Stomach (tissue), 9 donors: ENCODE measurements around the gene TLR8. TPM values are rescaled to one million over a fixed set of nuclear protein-coding genes. Genes with fewer than 3 reads are reported as not detected.
A peak's percentile ranks its signal among the peaks of the same experiment; 100 is the strongest.

Experiments used
- DNase-seq, 2 donors: peaks; one replicate each; pipeline versions ENCODE4 v3.0.0 to v3.0.0-alpha.2; 2013 to 2019
- H3K27ac ChIP-seq, 5 donors: fragments of 200-600 bp in 4 of 5; sonication (generic) in 4 of 5; one replicate each; pipeline ENCODE4 v1.5.1; 2013 to 2019; ENCODE audit warnings: mild to moderate bottlenecking in 1 of 5, moderate library complexity in 1 of 5
- H3K27me3 ChIP-seq, 3 donors: fragments of 200-600 bp; sonication (generic); one replicate each; pipeline ENCODE4 v1.5.1; 2017 to 2019; ENCODE audit warnings: mixed run types in 1 of 3
- H3K36me3 ChIP-seq, 4 donors: fragments of 200-600 bp; sonication (generic); 1 replicate in 3 of 4; 2 replicates in 1 of 4; pipeline ENCODE4 v1.5.1; 2016 to 2019
- H3K4me1 ChIP-seq, 4 donors: fragments of 200-600 bp; sonication (generic); one replicate each; pipeline ENCODE4 v1.5.1; 2016 to 2019
- H3K4me3 ChIP-seq, 4 donors: fragments of 200-600 bp; sonication (generic) in 3 of 4; one replicate each; pipeline ENCODE4 v1.5.1; 2016 to 2019; ENCODE audit warnings: mild to moderate bottlenecking in 1 of 4
- H3K9me3 ChIP-seq, 4 donors: fragments of 200-600 bp; sonication (generic); one replicate each; pipeline ENCODE4 v1.5.1; 2016 to 2019
- EP300 ChIP-seq: sonication (generic); formaldehyde crosslinking; IDR thresholded peaks from one replicate; pipeline ENCODE4 v1.6.1; 2017; ENCODE audit warnings: antibody characterized with exemption
- POLR2A ChIP-seq, 4 donors: fragments of 450-650 bp; IDR thresholded peaks; one replicate each; pipeline ENCODE4 v1.6.1; 2016; ENCODE audit warnings: antibody characterized with exemption in 4 of 4, control low read depth in 2 of 4, mild to moderate bottlenecking in 1 of 4, moderate library complexity in 1 of 4
- POLR2AphosphoS5 ChIP-seq, 3 donors: sonication (generic); formaldehyde crosslinking; IDR thresholded peaks; one replicate each; pipeline ENCODE4 v1.6.1; 2016; ENCODE audit warnings: antibody characterized with exemption in 3 of 3
- WGBS, 5 donors: extraction: QIAGEN DNeasy Blood & Tissue Kit in 3 of 5; methylation state at CpG; one replicate each; pipeline versions ENCODE4 v1.1.5 to v1.1.7; 2013 to 2018; 5-methylcytosine and 5-hydroxymethylcytosine counted together
- intact Hi-C: fragments of 100-400 bp; cut with DNase I; formaldehyde crosslinking; loops from one replicate; pipeline ENCODE4 v1.15.1; 2023; ENCODE audit warnings: low total_unique reads
- polyA plus RNA-seq, 3 donors: library from polyadenylated mRNA; stranded (reverse); fragments of 200-250 nt; gene quantifications; one replicate each; pipeline ENCODE4 v1.2.3, GENCODE V29; 2013
- total RNA-seq, 5 donors: library from RNA; depleted of rRNA; stranded (reverse); fragments of >200 nt; gene quantifications; one replicate each; pipeline versions ENCODE4 v1.1.0 to v1.2.3, GENCODE V29; 2014 to 2016
- TF ChIP-seq, protein P1 (sequence below), 7 experiments: fragments of 450-650 bp in 4 of 7; fragments of 200-600 bp in 3 of 7; sonication (generic) in 3 of 7; IDR thresholded peaks; one replicate each; pipeline ENCODE4 v1.5.1; 2016 to 2019; ENCODE audit warnings: antibody characterized with exemption in 7 of 7, control low read depth in 2 of 7, mild to moderate bottlenecking in 1 of 7
- donor health status: healthy with polysubstance abuse.
- donor health status: Bipolar disorder and iron deficiency.
- donor health status: healthy.

TLR8 gene
- total and polyA plus RNA-seq, 8 donors, result 0.13 to 4.0 (median 1.5) TPM; not detected in 3

DNA sequence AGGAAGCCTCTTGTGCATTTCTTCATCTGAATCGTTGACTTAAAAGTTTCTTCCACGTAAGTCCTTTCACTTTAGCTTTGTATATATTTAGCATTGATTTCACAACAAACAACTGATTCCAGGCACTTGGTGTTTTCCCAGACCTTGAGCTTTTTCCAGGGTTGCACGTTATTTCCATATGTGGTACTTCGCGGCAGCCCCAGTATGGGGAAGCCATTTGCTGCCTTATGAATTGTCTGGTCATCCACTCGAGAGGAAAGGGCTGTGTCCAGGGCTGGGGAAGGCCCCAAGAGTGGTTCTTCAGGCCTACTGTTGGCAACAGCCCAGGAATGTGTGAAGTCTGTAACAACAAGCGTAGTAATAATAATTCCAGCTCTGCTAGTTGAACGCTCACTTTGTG, 2.8 kb upstream of the TLR8 start:
- peak in 1 of 2 donors; percentile 11 for DNase-seq

DNA sequence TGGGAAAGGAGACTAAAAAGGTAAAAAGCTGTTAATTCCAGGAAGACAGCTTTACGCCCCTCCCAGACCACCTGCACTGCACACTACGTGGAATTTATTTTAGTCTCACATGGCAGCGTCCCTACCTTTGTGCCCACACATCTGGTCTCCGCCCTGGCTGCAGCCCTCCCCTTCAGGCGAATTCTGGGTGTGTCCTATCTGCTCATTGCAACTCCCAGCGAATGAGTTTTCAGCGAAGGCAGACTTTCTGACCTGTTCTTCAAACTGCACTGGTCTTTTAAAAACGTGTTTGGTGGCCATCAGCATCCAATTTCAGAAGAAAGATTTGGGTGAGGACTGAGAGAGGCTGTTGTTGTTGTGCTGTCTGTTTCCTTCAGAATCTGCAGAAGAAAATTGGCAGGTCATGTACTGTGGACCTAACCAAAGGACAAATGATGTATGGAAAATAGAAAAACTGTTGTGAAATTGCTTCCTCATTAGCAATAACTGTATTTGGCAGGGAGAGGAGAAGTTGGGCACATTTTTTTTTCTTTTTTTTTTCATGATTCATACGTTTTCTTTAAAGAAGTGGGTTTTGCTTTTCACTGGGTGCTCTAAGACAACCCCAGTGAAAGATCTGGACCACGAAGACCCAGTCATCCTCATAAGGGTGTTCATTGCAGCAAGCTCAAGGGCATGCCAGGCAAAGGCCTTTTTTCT, 4.2 kb downstream of the TLR8 start:
- H3K36me3 ChIP-seq, result no peaks in the 10 kb centered on the region
- H3K27ac ChIP-seq, result no peak overlapping the region
- WGBS, 5 donors, result 28 to 50% (median 41%) methylated on average over 10 of the region's 10 CpGs
- H3K4me1 ChIP-seq, result no peaks in the 10 kb centered on the region
- no peak for TF ChIP-seq EP300
- no peak for TF ChIP-seq POLR2A (IDR thresholded peaks at IDR 0.05)
- no peak for TF ChIP-seq POLR2AphosphoS5 (IDR thresholded peaks at IDR 0.05)
- TF ChIP-seq, protein P1, sequence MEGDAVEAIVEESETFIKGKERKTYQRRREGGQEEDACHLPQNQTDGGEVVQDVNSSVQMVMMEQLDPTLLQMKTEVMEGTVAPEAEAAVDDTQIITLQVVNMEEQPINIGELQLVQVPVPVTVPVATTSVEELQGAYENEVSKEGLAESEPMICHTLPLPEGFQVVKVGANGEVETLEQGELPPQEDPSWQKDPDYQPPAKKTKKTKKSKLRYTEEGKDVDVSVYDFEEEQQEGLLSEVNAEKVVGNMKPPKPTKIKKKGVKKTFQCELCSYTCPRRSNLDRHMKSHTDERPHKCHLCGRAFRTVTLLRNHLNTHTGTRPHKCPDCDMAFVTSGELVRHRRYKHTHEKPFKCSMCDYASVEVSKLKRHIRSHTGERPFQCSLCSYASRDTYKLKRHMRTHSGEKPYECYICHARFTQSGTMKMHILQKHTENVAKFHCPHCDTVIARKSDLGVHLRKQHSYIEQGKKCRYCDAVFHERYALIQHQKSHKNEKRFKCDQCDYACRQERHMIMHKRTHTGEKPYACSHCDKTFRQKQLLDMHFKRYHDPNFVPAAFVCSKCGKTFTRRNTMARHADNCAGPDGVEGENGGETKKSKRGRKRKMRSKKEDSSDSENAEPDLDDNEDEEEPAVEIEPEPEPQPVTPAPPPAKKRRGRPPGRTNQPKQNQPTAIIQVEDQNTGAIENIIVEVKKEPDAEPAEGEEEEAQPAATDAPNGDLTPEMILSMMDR (IDR thresholded peaks at IDR 0.05), result no peak
- H3K9me3 ChIP-seq, result no peaks in the 10 kb centered on the region
- peak in 1 of 2 donors; percentile 19 for DNase-seq
- peak overlapping the region in 1 of 4 donors; percentile 4 for H3K4me3 ChIP-seq
- peaks cover 0 to 7% (median 0%) of the 10 kb centered on the region in 3 donors for H3K27me3 ChIP-seq
- intact Hi-C loops, result no loop called here

More for the DNA sequence above, 2.8 kb upstream of the TLR8 start:
- TF ChIP-seq POLR2A (IDR thresholded peaks at IDR 0.05), result no peak
- no peak for TF ChIP-seq POLR2AphosphoS5 (IDR thresholded peaks at IDR 0.05)
- TF ChIP-seq, protein P1 (IDR thresholded peaks at IDR 0.05), result no peak
- no peak for TF ChIP-seq EP300
- Histone ChIP-seq H3K27ac (no peak overlapping the region), H3K4me1 (peaks cover 0 to 7% (median 0%) of the 10 kb centered on the region in 4 donors), H3K27me3 (no peaks in the 10 kb centered on the region), H3K9me3 (no peaks in the 10 kb centered on the region), H3K4me3 (no peak overlapping the region), H3K36me3 (no peaks in the 10 kb centered on the region)
- intact Hi-C loops, result no loop called here
- 56 to 79% (median 63%) methylated on average over 8 of the region's 8 CpGs for WGBS, 5 donors

DNA sequence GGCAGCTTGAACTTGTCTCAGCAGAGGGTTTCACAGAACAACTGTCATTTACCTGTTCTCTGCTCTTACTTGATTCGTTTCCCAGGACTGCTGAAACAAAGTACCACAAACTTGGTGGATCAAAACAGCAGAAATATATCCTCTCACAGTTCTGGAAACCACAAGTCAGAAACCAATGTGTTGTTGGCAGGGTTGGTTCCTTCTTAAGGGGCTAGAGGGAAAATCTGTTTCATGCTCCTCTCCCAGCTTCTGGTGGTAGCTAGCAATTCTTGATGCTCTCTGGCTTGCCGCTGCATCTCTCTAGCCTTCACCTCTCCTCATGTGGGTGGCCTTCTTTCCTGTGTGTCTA, 4.7 kb downstream of the TLR8 start:
- no peak overlapping the region for H3K4me3 ChIP-seq
- no peak for DNase-seq
- no peaks in the 10 kb centered on the region for H3K36me3 ChIP-seq
- intact Hi-C loops, result no loop called here
- no peaks in the 10 kb centered on the region for H3K4me1 ChIP-seq
- TF ChIP-seq EP300, result no peak
- TF ChIP-seq, protein P1 (IDR thresholded peaks at IDR 0.05), result no peak
- no peak for TF ChIP-seq POLR2AphosphoS5 (IDR thresholded peaks at IDR 0.05)
- no peak for TF ChIP-seq POLR2A (IDR thresholded peaks at IDR 0.05)
- WGBS, 5 donors, result 68 to 87% (median 79%) methylated on average over 2 of the region's 2 CpGs
- no peak overlapping the region for H3K27ac ChIP-seq
- H3K9me3 ChIP-seq, result no peaks in the 10 kb centered on the region
- peaks cover 0 to 10% (median 0%) of the 10 kb centered on the region in 3 donors for H3K27me3 ChIP-seq

DNA sequence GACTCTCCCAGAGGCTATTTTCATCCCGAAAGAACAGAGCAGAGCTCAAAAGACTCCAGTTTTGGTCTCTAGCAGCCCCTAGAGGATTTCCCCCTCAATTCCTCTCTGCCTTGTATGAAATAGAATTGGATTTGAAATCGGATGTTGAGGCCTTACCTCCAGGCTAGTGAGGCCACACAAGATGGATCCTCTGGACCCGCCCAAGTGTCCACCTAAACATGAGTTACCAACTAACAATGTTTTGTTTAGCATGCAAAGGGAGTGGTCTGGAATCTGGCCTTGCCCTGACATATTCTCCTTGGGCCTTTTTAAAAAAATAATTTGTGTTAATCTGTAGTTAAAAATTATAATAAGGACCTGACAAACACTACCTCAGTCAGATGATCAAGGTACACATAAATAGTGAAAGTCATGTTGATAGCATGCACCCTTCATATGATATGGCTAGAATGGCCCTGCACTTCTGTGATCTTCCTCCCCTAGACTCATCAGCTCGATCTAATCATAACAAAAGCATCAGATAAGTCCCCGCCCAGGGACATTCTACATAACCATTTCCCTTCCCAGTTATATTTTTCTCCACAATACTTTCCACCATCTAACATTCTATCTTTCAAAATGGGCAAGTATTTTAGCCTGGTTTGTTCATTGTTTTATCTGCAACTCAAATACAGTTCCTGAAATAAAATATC, 6.5 kb downstream of the TLR8 start:
- no peak overlapping the region for H3K27ac ChIP-seq
- TF ChIP-seq POLR2AphosphoS5 (IDR thresholded peaks at IDR 0.05), result no peak
- TF ChIP-seq EP300, result no peak
- no peak for TF ChIP-seq POLR2A (IDR thresholded peaks at IDR 0.05)
- TF ChIP-seq, protein P1 (IDR thresholded peaks at IDR 0.05), result no peak
- peaks cover 0 to 14% (median 0%) of the 10 kb centered on the region in 3 donors for H3K27me3 ChIP-seq
- H3K4me1 ChIP-seq, result no peaks in the 10 kb centered on the region
- 71 to 88% (median 79%) methylated on average over 5 of the region's 5 CpGs for WGBS, 5 donors
- no peaks in the 10 kb centered on the region for H3K9me3 ChIP-seq
- DNase-seq, result no peak
- no peaks in the 10 kb centered on the region for H3K36me3 ChIP-seq
- intact Hi-C loops, result no loop called here
- H3K4me3 ChIP-seq, result no peak overlapping the region
